Activated CD4-positive, alpha-beta T cell treated with anti-CD3 and anti-CD28 coated beads, Interleukin-2, amount 10 ng/mL, durations not matched to agents 7 days and 5 days (primary cell): Measurements from ENCODE around the gene PLD1. TPM values are rescaled to one million over a fixed set of nuclear protein-coding genes. Genes with fewer than 3 reads are reported as not detected.

Experiments
- CTCF ChIA-PET: fragments of 350-600 bp; sonication (Branson Sonifier 250); formaldehyde crosslinking; loops from one replicate; lab custom pipeline; 2021; ENCODE audit warnings: antibody characterized with exemption; lab: Charles Lee
- POLR2A ChIA-PET: fragments of 350-600 bp; sonication (Branson Sonifier 250); formaldehyde crosslinking; loops from one replicate; lab custom pipeline; 2021; ENCODE audit warnings: antibody characterized with exemption; lab: Charles Lee
- DNase-seq: peaks from one replicate; pipeline ENCODE4 v3.0.0-alpha.2; 2020
- H3K27ac Mint-ChIP-seq: one replicate; pipeline ENCODE4 v1.8.0; 2021; ENCODE audit warnings: mild to moderate bottlenecking, moderate library complexity, mixed read lengths
- H3K27me3 Mint-ChIP-seq: one replicate; pipeline ENCODE4 v1.8.0; 2021; ENCODE audit warnings: mixed read lengths
- H3K36me3 Mint-ChIP-seq: one replicate; pipeline ENCODE4 v1.8.0; 2021; ENCODE audit warnings: low read depth, mixed read lengths
- H3K4me1 Mint-ChIP-seq: one replicate; pipeline ENCODE4 v1.8.0; 2021; ENCODE audit warnings: mixed read lengths
- H3K4me3 Mint-ChIP-seq: one replicate; pipeline ENCODE4 v1.8.0; 2021; ENCODE audit warnings: mild to moderate bottlenecking, moderate library complexity, mixed read lengths
- H3K9me3 Mint-ChIP-seq: one replicate; pipeline ENCODE4 v1.8.0; 2021; ENCODE audit warnings: mixed read lengths
- total RNA-seq, 2 experiments: library from RNA; stranded (reverse); gene quantifications; one replicate each; pipeline ENCODE4 v1.2.3, GENCODE V29; 2021

PLD1 gene
- total RNA-seq, 2 experiments from 2014 or later, result 0.50 to 0.94 TPM

DNA sequence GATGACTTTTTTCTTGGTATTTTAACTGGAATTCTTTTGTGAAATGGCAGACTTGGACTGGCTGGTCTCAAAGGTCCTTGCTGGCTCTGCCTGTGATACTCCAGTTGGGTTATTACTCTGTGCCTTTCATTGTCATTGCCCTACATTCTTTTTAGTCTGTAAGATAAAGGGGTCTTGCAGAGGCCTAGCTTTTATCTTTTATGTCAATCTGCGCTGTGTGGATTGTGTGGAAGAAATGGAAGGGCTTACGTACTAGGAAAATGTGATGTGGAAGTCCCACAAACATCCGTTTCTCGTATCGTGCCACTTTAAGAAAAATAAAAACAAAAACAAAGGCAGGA is 24.1 kb upstream of the PLD1 start:
- DNase-seq, result no peak
- Mint-ChIP-seq H3K27me3 (peaks cover 10% of the 10 kb centered on the region), H3K4me3 (no peak overlapping the region), H3K27ac (no peak overlapping the region), H3K36me3 (no peaks in the 10 kb centered on the region), H3K9me3 (no peaks in the 10 kb centered on the region), H3K4me1 (no peaks in the 10 kb centered on the region)
- ChIA-PET POLR2A (no interaction called here), CTCF (interaction anchor here (0.6 to 2.4 kb wide), 2 partner anchors 180 to 507 kb away, joined by 6 to 7 read pairs; no protein-coding TSS in a partner anchor)

DNA sequence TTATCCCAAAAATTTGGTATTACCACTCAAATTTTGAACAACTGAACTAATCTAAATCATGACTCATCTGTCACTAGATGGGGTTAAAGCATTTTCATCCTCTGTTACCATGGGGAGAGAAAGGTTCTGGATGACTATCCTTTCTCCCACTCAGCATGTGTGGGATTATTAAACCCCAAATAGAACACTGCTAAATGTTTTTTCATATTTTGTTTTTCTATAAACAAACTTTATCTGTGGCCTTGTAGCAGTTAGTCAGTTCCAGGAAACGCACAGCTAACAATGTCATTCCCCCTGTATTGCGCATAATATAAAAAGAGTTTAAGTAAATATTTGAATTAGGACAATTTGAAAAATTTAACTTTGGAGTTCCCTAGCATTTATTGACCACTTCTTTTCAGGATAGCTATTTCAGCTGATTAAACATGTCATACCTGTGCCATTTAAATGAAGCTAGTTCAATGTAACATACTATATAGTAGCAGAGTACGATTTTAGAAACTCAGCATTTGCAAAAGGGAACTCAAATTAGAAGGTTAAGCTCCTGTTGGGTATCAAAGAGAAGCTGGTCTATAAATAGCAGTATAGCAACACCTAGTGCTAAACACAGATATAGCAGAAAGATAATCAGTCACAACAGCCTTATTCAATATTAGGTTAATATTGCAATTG is 23.6 kb upstream of the PLD1 start:
- H3K4me1 Mint-ChIP-seq, result no peaks in the 10 kb centered on the region
- H3K36me3 Mint-ChIP-seq, result no peaks in the 10 kb centered on the region
- no peak overlapping the region for H3K4me3 Mint-ChIP-seq
- DNase-seq, result no peak
- no peaks in the 10 kb centered on the region for H3K9me3 Mint-ChIP-seq
- ChIA-PET CTCF (interaction anchor here (0.6 to 2.4 kb wide), 2 partner anchors 180 to 508 kb away, joined by 6 to 7 read pairs; no protein-coding TSS in a partner anchor), POLR2A (no interaction called here)
- peaks cover 15% of the 10 kb centered on the region for H3K27me3 Mint-ChIP-seq
- no peak overlapping the region for H3K27ac Mint-ChIP-seq

DNA sequence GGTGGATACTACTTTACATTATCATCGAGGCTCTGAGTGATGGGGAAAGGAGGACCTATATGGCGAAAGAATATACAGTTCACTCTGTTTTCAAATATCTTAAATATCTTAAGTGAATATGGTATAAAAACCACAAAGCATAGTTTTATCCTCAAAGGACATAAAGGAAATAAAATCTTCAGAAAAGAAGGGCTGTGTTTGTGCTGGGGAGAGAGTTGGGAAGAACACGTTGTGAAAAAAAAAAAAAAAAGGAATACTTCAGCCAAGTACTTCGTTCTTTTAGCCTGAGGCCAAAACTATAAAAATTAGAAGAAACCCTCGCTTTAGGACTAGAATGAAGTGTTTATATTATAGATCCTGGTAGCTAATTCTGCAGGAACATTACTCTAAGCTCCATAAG is 22.7 kb upstream of the PLD1 start:
- ChIA-PET CTCF (no interaction called here), POLR2A (no interaction called here)
- H3K4me3 Mint-ChIP-seq, result no peak overlapping the region
- no peaks in the 10 kb centered on the region for H3K9me3 Mint-ChIP-seq
- DNase-seq, result no peak
- H3K27me3 Mint-ChIP-seq, result peaks cover 14% of the 10 kb centered on the region
- no peaks in the 10 kb centered on the region for H3K36me3 Mint-ChIP-seq
- peaks cover 2% of the 10 kb centered on the region for H3K4me1 Mint-ChIP-seq
- H3K27ac Mint-ChIP-seq, result no peak overlapping the region

DNA sequence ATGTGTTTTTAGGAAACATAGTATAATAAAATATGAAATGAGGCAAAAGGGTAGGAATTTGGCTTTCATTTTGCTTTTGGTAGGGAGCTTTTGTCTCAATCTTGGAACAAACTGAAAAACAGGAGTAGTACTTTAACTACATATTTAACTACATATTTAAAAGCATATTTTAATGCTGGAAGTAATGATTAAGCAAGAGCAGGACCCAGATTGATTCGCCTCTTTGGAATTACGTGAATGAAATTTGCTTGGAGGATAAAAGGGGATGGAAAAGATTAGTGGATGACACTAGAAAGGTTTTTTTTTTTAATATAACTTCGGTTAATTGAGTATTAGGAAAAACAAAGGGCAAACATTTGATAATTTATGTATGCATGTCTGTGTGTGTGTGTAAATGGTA is 21.7 kb upstream of the PLD1 start:
- peaks cover 2% of the 10 kb centered on the region for H3K4me1 Mint-ChIP-seq
- CTCF ChIA-PET, result interaction anchor here (0.7 to 0.8 kb wide), 2 partner anchors 9 to 1073 kb away, joined by 3 to 5 read pairs; no protein-coding TSS in a partner anchor
- DNase-seq, result no peak
- no peak overlapping the region for H3K27ac Mint-ChIP-seq
- POLR2A ChIA-PET, result interaction anchor here (0.5 kb wide), 1 partner anchor 270 kb away, joined by 4 read pairs; no protein-coding TSS in a partner anchor
- H3K27me3 Mint-ChIP-seq, result peaks cover 14% of the 10 kb centered on the region
- H3K36me3 Mint-ChIP-seq, result no peaks in the 10 kb centered on the region
- no peaks in the 10 kb centered on the region for H3K9me3 Mint-ChIP-seq
- no peak overlapping the region for H3K4me3 Mint-ChIP-seq

DNA sequence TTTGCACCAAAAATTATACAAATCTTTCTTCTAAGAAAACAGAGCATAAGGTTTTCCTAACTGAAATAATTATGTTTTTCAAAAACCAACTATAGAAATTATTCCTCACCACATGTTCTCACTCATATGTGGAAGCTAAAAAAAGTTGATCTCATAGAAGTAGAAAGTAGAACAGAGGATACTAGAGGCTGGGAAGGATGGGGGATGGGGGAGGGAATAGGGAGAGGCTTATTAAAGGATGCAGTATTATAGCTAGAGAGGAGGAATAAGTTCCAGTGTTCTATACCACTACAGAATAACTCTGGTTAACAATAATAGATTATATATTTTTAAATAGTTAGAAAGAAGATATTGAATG is 20.2 kb upstream of the PLD1 start:
- H3K27ac Mint-ChIP-seq, result no peak overlapping the region
- peaks cover 12% of the 10 kb centered on the region for H3K27me3 Mint-ChIP-seq
- peaks cover 2% of the 10 kb centered on the region for H3K4me1 Mint-ChIP-seq
- ChIA-PET CTCF (interaction anchor here (1.2 to 1.4 kb wide), 2 partner anchors 14 to 53 kb away, joined by 3 to 4 read pairs; no protein-coding TSS in a partner anchor), POLR2A (no interaction called here)
- no peak for DNase-seq
- no peaks in the 10 kb centered on the region for H3K9me3 Mint-ChIP-seq
- no peak overlapping the region for H3K4me3 Mint-ChIP-seq
- no peaks in the 10 kb centered on the region for H3K36me3 Mint-ChIP-seq

DNA sequence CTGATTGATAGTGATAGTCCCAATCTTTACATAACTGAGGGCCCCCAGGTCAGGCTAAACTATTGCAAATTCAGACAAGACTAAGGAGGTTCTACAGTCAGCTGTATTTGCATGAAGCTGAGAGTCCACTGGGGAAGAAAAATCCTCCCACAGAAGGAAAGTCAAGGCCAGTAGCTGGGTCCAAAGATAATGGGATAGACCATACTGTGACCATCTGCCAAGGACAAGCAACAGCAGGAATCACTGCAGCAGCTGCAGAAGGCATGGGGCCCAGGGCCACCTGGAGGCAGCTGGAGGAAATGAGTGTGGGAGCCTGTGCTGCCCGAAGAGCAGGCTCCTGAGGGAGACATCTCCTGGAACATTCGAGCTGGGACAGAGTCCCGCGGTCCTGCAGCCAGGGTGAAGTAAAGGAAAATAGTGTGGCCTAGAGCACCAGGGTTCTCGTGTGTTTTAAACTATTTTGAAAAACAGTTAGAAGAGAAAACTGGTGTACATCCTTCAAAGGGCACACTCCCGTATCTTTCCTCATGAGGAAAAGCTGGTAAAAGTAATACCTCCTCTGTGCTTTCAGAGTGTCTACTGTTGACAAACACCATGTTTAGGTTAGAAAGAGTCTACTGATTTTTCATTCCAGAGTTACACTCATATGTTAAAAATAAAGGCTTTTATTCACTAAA is 19.7 kb upstream of the PLD1 start:
- no peak overlapping the region for H3K27ac Mint-ChIP-seq
- no peak overlapping the region for H3K4me3 Mint-ChIP-seq
- peaks cover 12% of the 10 kb centered on the region for H3K27me3 Mint-ChIP-seq
- H3K9me3 Mint-ChIP-seq, result no peaks in the 10 kb centered on the region
- ChIA-PET POLR2A (no interaction called here), CTCF (interaction anchor here (1.2 to 1.5 kb wide), 3 partner anchors 14 to 837 kb away, joined by 3 read pairs; no protein-coding TSS in a partner anchor)
- H3K4me1 Mint-ChIP-seq, result peaks cover 2% of the 10 kb centered on the region
- H3K36me3 Mint-ChIP-seq, result no peaks in the 10 kb centered on the region
- no peak for DNase-seq

DNA sequence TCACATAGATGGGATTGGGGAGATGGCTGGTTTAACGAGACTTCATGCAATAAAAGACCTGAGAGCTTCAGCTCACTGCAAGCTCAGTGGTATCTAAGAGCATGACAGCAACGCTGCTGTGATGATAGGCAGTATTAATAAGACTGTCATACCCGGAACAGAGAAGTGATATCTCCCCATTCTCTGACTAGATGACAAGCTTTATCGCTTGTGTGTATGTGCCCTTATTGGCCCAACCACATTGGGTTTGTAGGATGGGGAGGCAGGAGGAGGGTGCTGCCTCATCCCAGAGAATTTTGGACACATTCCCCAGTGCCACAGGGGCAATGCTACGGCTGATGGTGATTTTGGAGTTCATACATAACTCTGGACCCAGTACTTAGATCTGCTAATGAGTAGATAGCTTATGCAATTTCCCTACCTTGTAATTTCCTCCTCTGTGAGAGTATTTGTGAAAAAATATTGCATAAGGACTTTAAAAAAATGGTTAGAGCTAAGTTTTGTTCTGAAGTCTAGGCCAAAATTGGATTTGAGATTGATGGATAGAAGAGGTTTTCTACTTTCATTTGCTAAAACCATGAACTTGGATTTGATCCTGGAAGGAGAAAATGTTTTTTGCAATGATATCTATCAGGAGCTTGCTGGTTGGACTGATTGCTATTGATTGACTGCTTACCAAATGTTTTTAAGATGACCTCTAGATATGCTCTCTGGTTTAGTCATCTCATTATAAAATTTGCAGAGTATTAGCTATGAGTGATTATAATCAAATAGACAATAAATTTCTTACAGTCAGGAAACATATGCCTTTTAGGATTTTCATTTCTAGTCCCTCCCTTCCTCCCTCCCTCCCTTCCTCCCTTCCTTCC is 18.9 kb upstream of the PLD1 start:
- DNase-seq, result no peak
- H3K4me3 Mint-ChIP-seq, result no peak overlapping the region
- POLR2A ChIA-PET, result no interaction called here
- no peaks in the 10 kb centered on the region for H3K36me3 Mint-ChIP-seq
- CTCF ChIA-PET, result interaction anchor here (1.2 to 1.5 kb wide), 3 partner anchors 26 to 838 kb away, joined by 3 read pairs; no protein-coding TSS in a partner anchor
- H3K9me3 Mint-ChIP-seq, result no peaks in the 10 kb centered on the region
- H3K27me3 Mint-ChIP-seq, result peaks cover 12% of the 10 kb centered on the region
- H3K27ac Mint-ChIP-seq, result no peak overlapping the region
- H3K4me1 Mint-ChIP-seq, result peaks cover 2% of the 10 kb centered on the region

DNA sequence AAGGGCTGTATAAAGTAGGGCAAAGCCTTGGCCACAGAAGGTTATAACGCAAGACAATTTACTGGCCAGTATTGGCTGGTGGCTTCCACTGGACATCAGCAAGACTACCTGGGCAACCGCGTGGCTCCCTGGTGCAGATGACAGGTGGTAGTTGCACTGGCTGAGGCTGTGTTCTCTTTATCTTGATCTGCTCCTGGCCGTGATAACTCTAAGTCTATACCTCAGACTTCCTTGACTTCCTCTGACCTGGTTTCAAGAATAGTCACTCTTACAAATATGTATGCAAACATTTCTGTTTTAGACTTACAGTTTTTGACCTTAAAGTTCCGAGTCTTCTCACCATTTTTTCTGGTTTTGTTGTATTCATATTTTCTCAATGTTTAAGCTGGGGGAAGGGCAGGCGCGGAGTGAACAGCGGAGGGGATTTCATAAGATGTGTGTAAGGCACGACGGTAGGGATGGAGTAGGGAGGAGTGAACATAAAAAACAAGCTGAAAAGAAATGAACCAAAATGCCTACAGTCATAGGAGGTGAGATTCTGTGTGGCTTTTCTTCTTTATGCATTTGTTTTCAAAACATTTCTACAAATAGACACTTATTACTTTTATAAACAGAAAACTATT is 17.7 kb upstream of the PLD1 start:
- Mint-ChIP-seq H3K36me3 (no peaks in the 10 kb centered on the region), H3K27me3 (peaks cover 12% of the 10 kb centered on the region), H3K9me3 (no peaks in the 10 kb centered on the region), H3K27ac (no peak overlapping the region), H3K4me1 (peaks cover 2% of the 10 kb centered on the region), H3K4me3 (no peak overlapping the region)
- ChIA-PET CTCF (interaction anchor here (1.4 kb wide), 1 partner anchor 55 kb away, joined by 3 read pairs; no protein-coding TSS in a partner anchor), POLR2A (no interaction called here)
- no peak for DNase-seq

DNA sequence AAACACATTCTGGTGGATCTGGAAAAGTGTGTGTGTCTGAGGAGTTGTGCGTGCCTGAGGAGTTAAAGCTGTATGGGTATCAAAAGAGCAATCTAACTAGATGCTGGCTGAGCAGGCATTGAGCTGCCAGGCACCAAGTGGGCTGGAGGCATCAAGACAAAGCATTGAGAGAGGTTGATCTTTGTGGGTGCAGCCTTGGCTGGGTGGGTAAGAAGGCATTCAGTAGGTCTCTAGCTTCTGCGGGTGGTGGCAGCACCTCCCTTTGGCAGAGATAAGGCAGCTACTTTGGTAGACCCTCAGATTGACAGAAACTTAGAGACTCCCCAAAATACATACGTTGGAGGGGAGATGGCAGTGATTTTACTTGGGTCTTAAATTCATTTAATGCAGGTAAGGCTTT is 17.1 kb upstream of the PLD1 start:
- Mint-ChIP-seq H3K9me3 (no peaks in the 10 kb centered on the region), H3K4me1 (peaks cover 2% of the 10 kb centered on the region), H3K27me3 (peaks cover 12% of the 10 kb centered on the region), H3K36me3 (no peaks in the 10 kb centered on the region), H3K4me3 (no peak overlapping the region), H3K27ac (no peak overlapping the region)
- ChIA-PET CTCF (no interaction called here), POLR2A (no interaction called here)
- no peak for DNase-seq

DNA sequence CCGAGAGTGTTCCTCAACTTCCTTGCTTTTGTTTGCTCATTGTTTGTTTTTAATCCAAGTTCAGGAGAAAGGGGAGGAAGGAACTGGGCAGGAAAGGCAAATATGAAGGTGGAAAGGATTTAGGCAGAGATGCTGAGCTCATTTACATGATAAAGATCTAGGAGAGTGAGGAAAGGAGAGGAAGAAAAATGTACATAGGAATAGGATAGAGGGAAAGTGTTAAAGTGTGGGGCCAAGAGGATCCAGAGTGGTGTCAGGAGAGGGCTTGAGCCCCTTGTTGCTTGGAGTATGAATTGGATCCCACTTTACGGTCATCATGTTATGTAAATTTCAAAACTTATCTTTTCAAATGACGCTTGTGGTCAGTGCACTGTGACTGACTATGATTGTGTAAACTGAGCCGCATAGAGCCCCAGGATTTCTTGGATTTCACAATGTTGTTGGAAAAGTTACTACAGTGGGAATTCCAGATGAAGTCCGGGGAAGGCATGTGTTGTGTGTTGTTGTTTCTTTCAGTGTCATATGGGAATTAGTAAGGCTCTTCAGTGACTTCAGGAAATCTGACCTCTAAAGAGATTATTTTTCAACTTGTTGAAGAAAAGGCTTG is 15.0 kb upstream of the PLD1 start:
- Mint-ChIP-seq H3K4me1 (peaks cover 2% of the 10 kb centered on the region), H3K27me3 (peaks cover 17% of the 10 kb centered on the region), H3K9me3 (no peaks in the 10 kb centered on the region), H3K27ac (no peak overlapping the region), H3K36me3 (no peaks in the 10 kb centered on the region), H3K4me3 (no peak overlapping the region)
- no peak for DNase-seq
- POLR2A ChIA-PET, result no interaction called here
- CTCF ChIA-PET, result no interaction called here

DNA sequence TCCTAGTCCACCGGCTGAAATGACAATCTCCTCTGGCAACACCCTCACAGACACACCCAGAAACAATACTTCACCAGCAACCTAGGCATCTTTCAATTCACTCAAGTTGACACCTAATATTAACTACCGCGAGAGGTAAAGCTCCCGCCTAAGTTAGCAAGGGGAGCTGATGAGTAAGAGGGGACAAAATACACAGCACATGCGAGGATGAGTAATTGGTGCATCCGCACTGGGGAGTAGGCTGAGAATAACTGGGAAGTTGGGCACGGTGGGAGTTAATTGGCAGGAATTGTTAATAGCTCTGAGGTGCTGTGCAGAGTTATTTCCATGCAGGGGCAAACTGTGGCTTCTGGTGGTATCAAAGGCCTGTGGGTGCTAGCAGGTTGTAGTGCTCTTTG is 14.5 kb upstream of the PLD1 start:
- Mint-ChIP-seq H3K27ac (no peak overlapping the region), H3K27me3 (peaks cover 16% of the 10 kb centered on the region), H3K36me3 (no peaks in the 10 kb centered on the region), H3K4me1 (peaks cover 2% of the 10 kb centered on the region), H3K9me3 (no peaks in the 10 kb centered on the region), H3K4me3 (no peak overlapping the region)
- no peak for DNase-seq
- ChIA-PET CTCF (no interaction called here), POLR2A (no interaction called here)

DNA sequence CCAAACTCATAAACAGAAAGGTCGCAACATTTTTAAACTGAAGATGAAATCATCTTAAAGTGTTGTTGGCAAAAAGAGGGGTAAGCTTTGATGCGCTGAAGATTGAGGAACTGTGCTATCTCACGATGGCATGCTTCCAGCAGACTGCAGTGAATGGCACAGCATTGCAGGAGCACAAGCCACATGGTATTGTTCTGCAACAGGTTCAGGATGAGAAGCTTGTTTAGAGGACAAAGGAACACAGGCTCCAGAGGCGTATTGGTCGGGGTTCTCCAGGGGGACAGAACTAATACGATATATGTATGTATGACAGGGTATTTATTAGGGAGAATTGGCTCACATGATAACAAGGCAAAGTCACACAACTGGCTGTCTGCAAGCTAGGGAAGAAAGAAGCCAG is 13.8 kb upstream of the PLD1 start:
- H3K27ac Mint-ChIP-seq, result no peak overlapping the region
- peaks cover 12% of the 10 kb centered on the region for H3K27me3 Mint-ChIP-seq
- H3K4me1 Mint-ChIP-seq, result peaks cover 2% of the 10 kb centered on the region
- H3K36me3 Mint-ChIP-seq, result no peaks in the 10 kb centered on the region
- CTCF ChIA-PET, result no interaction called here
- POLR2A ChIA-PET, result no interaction called here
- no peak overlapping the region for H3K4me3 Mint-ChIP-seq
- no peaks in the 10 kb centered on the region for H3K9me3 Mint-ChIP-seq
- DNase-seq, result no peak
